ENCODE data around the gene SKIC3. TPM values are rescaled to one million over a fixed set of nuclear protein-coding genes. Genes with fewer than 3 reads are reported as not detected.

SKIC3 gene
- total RNA-seq, 1 donor from 2014 or later = 68.7 TPM

Other genes starting within 250 kb of the SKIC3 start
- 7.6 TPM for gene FAM81B, start 163.6 kb downstream of the SKIC3 start, total RNA-seq
- 5.6 TPM for gene ARSK, start 124 bp upstream of the SKIC3 start, total RNA-seq
- 0.18 TPM for gene GPR150, start 65.1 kb upstream of the SKIC3 start, total RNA-seq
- 1.7 TPM for gene RFESD, start 91.8 kb upstream of the SKIC3 start, total RNA-seq
- gene SPATA9, start 128.0 kb upstream of the SKIC3 start, total RNA-seq = not detected
- 51.7 TPM for gene RHOBTB3, start 176.4 kb upstream of the SKIC3 start, total RNA-seq

Data from lower lobe of right lung (tissue), 1 donor.